Measurements from ENCODE around the gene CST9. TPM values are rescaled to one million over a fixed set of nuclear protein-coding genes. Genes with fewer than 3 reads are reported as not detected.

CST9 gene
- polyA plus RNA-seq, 2 of the 4 experiments (the other 2 are of a cell fraction): not detected

- ChIA-PET CTCF (interaction anchor here (1.0 to 1.3 kb wide), 3 partner anchors 17 to 196 kb away, joined by 4 to 10 read pairs (median 5); no protein-coding TSS in a partner anchor), POLR2A (interaction anchor here (0.6 to 2.0 kb wide), 8 partner anchors 8 to 276 kb away, joined by 3 to 19 read pairs (median 3); partner anchors contain the start of gene GZF1)
- peak within 1 kb of the TSS; percentile 95 for H3K4me3 ChIP-seq
- FAIRE-seq (no peak), DNase-seq (ENCODE audit: low read depth in 1 of 2, low spot score in 1 of 2) (peak; percentile 91 to 97), ATAC-seq (peak; percentile 85 to 93)
- H3K9me3 ChIP-seq: no peaks in the 10 kb centered on the region
- H3K27ac ChIP-seq: peak within 1 kb of the TSS; percentile 94 to 99
- H3K4me1 ChIP-seq: peaks cover 15% of the 10 kb centered on the region
- H3K4me2 ChIP-seq: peak within 1 kb of the TSS; percentile 90
- TF ChIP-seq MYC (IDR thresholded peaks at IDR 0.05; ENCODE audit: borderline replicate concordance, low read length) (peak; percentile 30; the same call in 1 of the 2 replicates), NR3C1 (IDR thresholded peaks at IDR 0.05) (no peak), GATA3 (IDR thresholded peaks at IDR 0.05; ENCODE audit: borderline replicate concordance) (0 out of 2 replicates have a peak, but pooled peaks have one; percentile 13), PHF8 (IDR thresholded peaks at IDR 0.05; ENCODE audit: borderline replicate concordance, low read depth) (peak; percentile 99), E2F6 (IDR thresholded peaks at IDR 0.05; ENCODE audit: borderline replicate concordance, low read depth) (0 out of 2 replicates have a peak, but pooled peaks have one; percentile 61), POLR2A (IDR thresholded peaks at IDR 0.05; ENCODE audit: low read length) (peak; percentile 99), BCL3 (IDR thresholded peaks at IDR 0.05) (peak; percentile 98), MAFK (IDR thresholded peaks at IDR 0.05; ENCODE audit: partially characterized antibody) (no peak), JUN (IDR thresholded peaks at IDR 0.05) (peak; percentile 87 to 97)
- TF ChIP-seq, protein P1, sequence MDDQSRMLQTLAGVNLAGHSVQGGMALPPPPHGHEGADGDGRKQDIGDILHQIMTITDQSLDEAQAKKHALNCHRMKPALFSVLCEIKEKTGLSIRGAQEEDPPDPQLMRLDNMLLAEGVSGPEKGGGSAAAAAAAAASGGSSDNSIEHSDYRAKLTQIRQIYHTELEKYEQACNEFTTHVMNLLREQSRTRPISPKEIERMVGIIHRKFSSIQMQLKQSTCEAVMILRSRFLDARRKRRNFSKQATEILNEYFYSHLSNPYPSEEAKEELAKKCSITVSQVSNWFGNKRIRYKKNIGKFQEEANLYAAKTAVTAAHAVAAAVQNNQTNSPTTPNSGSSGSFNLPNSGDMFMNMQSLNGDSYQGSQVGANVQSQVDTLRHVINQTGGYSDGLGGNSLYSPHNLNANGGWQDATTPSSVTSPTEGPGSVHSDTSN (IDR thresholded peaks at IDR 0.05): 0 out of 2 replicates have a peak, but pooled peaks have one; percentile 11
- TF ChIP-seq, protein P2, sequence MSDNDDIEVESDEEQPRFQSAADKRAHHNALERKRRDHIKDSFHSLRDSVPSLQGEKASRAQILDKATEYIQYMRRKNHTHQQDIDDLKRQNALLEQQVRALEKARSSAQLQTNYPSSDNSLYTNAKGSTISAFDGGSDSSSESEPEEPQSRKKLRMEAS (IDR thresholded peaks at IDR 0.05): peak; percentile 73; the same call in 1 of the 2 replicates
- TF ChIP-seq, protein P3, sequence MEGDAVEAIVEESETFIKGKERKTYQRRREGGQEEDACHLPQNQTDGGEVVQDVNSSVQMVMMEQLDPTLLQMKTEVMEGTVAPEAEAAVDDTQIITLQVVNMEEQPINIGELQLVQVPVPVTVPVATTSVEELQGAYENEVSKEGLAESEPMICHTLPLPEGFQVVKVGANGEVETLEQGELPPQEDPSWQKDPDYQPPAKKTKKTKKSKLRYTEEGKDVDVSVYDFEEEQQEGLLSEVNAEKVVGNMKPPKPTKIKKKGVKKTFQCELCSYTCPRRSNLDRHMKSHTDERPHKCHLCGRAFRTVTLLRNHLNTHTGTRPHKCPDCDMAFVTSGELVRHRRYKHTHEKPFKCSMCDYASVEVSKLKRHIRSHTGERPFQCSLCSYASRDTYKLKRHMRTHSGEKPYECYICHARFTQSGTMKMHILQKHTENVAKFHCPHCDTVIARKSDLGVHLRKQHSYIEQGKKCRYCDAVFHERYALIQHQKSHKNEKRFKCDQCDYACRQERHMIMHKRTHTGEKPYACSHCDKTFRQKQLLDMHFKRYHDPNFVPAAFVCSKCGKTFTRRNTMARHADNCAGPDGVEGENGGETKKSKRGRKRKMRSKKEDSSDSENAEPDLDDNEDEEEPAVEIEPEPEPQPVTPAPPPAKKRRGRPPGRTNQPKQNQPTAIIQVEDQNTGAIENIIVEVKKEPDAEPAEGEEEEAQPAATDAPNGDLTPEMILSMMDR (IDR thresholded peaks at IDR 0.05): no peak
- under 1% methylated on average over 48 of the region's 92 CpGs for WGBS (ENCODE audit: missing lambda C conversion rate)
Measured at GRCh38 chr20:23637282-23638221, 31.8 kb upstream of the CST9 start, which contains the start of gene CST3. CST3 (minus strand) TSS chr20:23637955; CDS start chr20:23637862, 93 bp downstream.

DNA sequence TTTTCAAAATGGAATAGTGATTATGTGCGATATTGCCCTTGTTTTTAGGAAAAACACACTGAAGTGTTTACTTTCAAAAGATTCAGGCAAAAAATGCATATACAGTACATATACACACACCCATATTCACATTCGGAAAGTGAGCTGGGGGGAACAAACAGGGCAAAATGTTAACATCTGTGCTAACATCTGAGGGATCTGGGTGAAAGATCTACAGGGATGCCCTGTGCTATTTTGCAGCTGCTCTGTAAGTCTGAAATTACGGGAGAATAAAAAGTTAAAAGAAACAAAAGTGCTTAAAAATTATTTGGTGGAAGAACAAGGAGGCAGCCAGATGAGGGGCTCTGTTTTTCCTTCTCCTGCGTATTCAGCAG, 31.2 kb upstream of the CST9 start:
- no peak for DNase-seq (ENCODE audit: low read depth in 1 of 2, low spot score in 1 of 2)
- TF ChIP-seq POLR2AphosphoS2 (conservative IDR thresholded peaks at IDR 0.05; ENCODE audit: low read length) (no peak), RAD21 (conservative IDR thresholded peaks at IDR 0.05 in 1 of 2, IDR thresholded peaks at IDR 0.05 in 1 of 2) (no peak), USF2 (IDR thresholded peaks at IDR 0.05) (no peak), ATOH8 (CRISPR knock-in tag; IDR thresholded peaks at IDR 0.05; ENCODE audit: low read depth) (no peak), MYC (IDR thresholded peaks at IDR 0.05; ENCODE audit: borderline replicate concordance, low read length) (no peak)
- TF ChIP-seq, protein P1 (IDR thresholded peaks at IDR 0.05): 0 out of 2 replicates have a peak, but pooled peaks have one; percentile 6
- H3K4me2 ChIP-seq: peak overlapping the region; percentile 90
- H3K4me3 ChIP-seq: peak overlapping the region; percentile 95
- ATAC-seq: no peak
- CTCF ChIA-PET: interaction anchor here (1.0 to 1.3 kb wide), 4 partner anchors 10 to 196 kb away, joined by 3 to 10 read pairs (median 4); no protein-coding TSS in a partner anchor
- no peak for FAIRE-seq
- H3K27ac ChIP-seq: peak overlapping the region; percentile 94 to 99
- WGBS (ENCODE audit: missing lambda C conversion rate): 24% methylated on average over 4 of the region's 4 CpGs
- peaks cover 15% of the 10 kb centered on the region for H3K4me1 ChIP-seq
- H3K9me3 ChIP-seq: no peaks in the 10 kb centered on the region
- POLR2A ChIA-PET: interaction anchor here (0.7 to 2.0 kb wide), 4 partner anchors 8 to 14 kb away, joined by 3 to 19 read pairs (median 8); no protein-coding TSS in a partner anchor

Measured in A549 (cell line).